Ishikawa (cell line): ENCODE data around the gene CCDC88C.

Experiments
- EP300 ChIP-seq: IDR thresholded peaks from 2 replicates; pipeline ENCODE4 v1.6.1; 2012; ENCODE audit warnings: borderline replicate concordance
- MAX ChIP-seq: IDR thresholded peaks from 2 replicates; pipeline ENCODE4 v1.6.1; 2012
- TAF1 ChIP-seq: IDR thresholded peaks from 2 replicates; pipeline ENCODE4 v1.6.1; 2012; ENCODE audit warnings: low read depth, mild to moderate bottlenecking
- TCF12 ChIP-seq: IDR thresholded peaks from 2 replicates; pipeline ENCODE4 v1.6.1; 2012; ENCODE audit warnings: low read depth
- ZBTB7A ChIP-seq: IDR thresholded peaks from 2 replicates; pipeline ENCODE4 v1.6.1; 2012; ENCODE audit warnings: low read depth

DNA sequence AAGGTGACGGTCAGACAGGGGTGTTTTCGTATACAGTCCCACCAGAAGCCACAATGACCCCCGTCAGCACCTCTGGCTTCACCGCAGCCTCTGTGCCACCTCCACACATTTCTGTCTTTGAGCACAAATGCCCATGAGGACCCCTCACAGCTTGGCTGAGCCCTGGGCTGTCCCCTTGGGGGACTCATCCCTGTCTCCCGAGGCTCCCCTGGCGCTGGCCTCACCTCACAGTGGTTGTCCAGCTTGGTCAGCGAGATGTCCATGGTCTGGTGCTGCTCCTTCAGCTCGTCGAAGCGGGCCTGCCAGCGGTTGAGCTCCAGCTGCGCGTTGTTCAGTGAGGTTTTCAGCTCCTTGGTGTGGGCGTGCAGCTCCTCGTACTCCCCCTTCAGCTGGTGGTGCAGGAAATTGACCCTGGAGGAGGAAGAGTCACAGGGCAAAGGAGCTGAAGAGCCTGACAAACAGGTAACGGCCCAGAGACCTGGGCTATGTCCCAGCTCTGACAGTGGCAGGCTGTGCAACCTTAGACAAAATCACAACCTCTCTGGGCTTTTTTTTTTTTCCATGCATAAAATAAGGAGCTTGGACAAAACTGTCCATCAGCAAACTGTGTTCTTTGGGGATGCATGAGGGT lies 120.4 kb downstream of the CCDC88C start:
- no peak for TF ChIP-seq MAX
- no peak for TF ChIP-seq TAF1
- no peak for TF ChIP-seq TCF12
- TF ChIP-seq EP300: no peak
- TF ChIP-seq ZBTB7A: no peak
